Stimulated activated CD4-positive, alpha-beta T cell treated with anti-CD3 and anti-CD28 coated beads, Interleukin-1b, Interleukin-23, amount 100 ng/mL, for 24 hours (primary cell): ENCODE measurements around the gene PYCR2.
"Not testable (repeated sequence)": the region's sequence is repeated elsewhere in the genome, so short reads cannot be mapped to it uniquely, and the experiment has no call there.

Experiments
- DNase-seq, 4 experiments: peaks; one replicate each; pipeline ENCODE4 v3.0.0-alpha.2; 2020; ENCODE audit warnings: low read depth in 4 of 4, low spot score in 1 of 4

The PYCR2 gene

DNA sequence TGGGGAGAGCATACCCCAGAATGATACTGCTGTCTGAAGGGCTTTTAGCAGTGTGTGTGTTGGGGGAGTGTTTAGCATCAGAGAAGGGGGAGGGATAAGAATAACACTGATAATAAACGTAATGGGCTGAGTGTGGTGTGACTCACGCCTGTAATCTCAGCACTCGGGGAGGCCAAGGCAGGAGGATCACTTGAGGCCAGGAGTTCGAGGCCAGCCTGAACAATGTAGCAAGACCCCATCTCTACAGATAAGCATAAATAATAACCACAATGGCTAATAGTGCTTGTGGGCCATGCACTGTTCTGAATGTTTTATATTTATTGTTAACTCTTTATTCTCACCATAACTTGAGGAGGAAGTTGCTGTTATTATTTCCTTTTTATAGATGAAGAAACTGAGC, 19.5 kb upstream of the PYCR2 start:
- no peak for DNase-seq

DNA sequence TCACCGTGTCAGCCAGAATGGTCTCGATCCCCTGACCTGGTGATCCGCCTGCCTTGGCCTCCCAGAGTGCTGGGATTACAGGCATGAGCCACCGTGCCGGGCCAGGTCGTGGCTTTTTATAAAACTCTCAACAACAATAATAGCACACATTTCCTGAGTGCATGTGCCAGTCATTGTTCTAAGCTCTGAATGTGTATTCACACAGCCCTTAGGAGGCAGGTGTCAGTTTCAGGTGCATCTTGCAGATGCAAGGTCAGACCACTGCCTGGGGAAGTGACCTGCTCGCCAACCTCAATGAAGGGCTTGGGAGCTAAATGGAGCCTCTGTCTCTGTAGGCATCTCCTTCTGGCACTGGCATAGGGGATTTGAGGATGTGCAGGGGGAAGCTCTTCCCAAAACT, 18.5 kb upstream of the PYCR2 start:
- DNase-seq = no peak

DNA sequence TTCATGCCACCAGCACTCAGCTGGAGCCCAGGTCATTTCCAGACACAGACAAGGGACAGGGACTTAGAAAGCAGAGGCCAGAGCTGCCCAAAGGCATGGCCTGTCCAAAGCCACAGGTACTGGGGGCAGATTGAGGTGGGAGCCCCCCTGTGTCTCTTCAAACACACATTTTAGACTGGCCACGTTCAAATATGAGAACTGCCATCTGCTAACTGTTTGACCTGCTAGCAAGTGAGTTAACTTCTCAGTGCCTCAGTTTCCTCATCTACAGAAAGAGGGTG, 17.8 kb upstream of the PYCR2 start:
- DNase-seq = no peak

DNA sequence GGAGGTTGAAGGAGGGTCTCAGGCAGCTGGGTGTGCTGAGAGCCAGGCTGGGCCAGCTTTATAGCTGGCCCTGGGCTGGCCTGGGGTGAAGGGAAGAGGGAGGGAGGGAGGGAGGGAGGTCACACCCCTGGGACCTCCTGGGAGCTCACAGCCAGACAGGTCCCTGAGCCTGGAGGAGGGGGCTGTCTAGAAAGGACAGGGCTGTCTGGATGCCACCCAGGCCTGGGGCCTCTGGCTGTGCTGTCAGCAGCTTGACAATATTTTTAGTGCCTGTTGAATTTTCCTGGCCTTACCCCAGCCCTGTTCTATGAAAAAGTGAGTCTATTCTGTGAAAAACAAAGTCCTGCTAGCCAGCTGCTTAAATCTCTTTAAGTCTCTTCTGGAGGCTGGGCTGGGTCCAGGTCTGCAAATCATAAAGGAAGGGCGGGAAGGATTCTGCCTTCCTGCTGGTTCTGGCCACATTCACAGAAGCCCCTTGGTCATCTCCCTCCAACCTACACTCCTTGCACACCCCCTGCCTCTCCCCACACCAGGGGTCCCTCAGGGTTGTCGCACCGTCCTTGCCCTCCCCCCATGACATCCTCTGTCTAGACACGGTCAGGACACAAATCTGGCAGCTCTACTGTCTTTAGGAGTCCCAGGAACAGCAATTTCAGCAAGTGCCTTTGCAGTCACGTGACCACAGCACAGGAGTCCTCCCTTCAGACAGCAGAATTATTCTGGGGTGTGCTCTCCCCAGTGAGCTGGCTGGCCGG, 17.3 kb upstream of the PYCR2 start, which contains the start of gene LEFTY2:
LEFTY2 (minus strand) TSS at position 34 of the 755 bp plus-strand sequence. CDS start 80 bp downstream, outside the sequence.
- no peak for DNase-seq

DNA sequence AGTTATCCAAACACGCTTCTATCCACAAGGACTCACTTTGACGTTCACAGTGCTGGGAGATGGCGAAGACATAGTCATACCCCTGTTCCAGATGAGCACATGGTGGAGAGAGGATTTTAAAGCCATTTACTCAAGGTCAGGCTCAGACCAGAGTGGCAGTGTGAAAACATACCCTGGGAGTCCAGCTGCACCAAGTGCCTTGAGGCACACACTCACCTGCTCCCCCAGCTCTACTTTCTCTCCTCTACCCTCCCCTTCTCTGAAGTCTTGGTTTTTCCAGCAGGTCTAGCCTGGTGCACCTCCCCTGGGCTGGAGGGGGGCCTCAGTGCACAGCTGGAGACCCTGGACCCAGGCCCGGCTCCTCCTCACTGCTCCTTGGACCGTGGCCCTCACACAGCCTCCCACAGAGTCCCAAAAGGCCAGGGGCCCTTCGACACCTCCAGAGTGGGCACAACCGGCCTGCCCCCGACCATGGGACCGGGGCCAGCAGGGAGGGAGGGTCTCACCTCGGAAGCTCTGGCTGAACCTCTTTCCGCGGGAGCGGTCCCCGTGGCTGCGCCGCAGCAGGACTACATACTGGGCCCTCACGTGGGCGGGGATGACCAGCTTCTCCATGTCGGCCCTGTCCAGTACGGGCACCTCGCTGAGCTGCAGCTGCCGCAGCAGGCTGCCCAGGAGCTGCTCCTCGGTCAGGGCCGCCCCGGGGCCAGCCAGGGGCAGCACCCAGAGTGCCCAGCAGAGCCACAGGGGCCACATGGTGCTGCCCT, 16.5 kb upstream of the PYCR2 start:
- no peak for DNase-seq

DNA sequence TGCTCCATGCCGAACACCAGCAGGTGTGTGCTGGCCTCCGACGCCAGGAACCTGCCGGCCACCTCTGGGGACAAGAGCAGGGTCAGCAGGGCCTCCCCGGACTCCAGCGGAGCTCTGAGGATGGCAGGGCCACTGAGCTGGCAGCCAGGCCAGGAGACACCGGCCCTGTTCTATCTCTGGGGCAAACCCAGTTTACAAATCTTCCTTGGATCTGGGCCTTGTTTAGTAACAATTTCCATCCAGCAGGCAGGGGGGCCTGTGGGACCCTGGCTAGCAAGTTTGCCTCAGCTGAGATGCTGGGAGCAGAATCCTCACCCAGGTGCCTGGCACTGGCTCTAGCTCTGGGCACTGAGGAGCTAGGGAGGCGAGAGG, 15.9 kb upstream of the PYCR2 start:
- not testable (repeated sequence) for DNase-seq

DNA sequence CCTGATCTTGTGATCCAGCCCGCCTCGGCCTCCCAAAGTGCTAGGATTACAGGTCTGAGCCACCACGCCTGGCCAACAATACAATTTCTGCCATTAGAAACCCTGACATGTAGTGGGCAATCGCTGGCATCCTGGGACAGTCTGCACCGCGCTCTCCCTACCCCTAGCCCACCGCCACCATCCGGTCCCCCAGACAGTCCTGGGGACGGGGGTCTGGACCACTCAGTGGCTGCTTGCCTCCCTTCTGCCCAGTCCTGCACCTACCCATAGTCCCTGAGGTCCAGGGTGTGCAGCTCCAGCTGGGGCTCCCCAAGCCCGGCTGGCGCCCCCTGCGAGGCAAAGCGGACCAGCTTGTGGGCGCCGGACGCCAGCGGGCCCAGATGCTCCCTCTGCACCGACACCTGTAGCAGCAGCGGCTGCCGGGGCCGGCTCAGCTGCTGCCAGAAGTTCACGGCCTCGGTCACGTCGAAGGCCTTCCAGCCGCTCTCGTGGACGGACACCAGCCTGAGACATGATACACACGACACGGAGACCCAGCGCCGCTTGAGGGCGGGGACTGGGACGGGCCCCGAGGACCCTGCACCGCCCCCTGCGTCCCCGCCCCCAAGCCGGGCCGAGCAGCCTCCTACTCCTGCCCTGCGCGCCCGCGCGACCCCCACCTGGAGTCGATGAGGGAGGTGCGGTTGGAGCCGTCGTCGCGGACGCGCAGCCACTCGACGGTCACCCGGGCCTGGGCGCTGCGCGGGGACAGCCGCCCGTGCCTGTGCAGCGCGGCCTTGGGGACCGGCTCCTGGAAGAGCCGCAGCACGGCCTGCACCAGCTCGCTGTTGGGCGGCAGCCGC, 15.3 kb upstream of the PYCR2 start:
- DNase-seq = not testable (repeated sequence)

DNA sequence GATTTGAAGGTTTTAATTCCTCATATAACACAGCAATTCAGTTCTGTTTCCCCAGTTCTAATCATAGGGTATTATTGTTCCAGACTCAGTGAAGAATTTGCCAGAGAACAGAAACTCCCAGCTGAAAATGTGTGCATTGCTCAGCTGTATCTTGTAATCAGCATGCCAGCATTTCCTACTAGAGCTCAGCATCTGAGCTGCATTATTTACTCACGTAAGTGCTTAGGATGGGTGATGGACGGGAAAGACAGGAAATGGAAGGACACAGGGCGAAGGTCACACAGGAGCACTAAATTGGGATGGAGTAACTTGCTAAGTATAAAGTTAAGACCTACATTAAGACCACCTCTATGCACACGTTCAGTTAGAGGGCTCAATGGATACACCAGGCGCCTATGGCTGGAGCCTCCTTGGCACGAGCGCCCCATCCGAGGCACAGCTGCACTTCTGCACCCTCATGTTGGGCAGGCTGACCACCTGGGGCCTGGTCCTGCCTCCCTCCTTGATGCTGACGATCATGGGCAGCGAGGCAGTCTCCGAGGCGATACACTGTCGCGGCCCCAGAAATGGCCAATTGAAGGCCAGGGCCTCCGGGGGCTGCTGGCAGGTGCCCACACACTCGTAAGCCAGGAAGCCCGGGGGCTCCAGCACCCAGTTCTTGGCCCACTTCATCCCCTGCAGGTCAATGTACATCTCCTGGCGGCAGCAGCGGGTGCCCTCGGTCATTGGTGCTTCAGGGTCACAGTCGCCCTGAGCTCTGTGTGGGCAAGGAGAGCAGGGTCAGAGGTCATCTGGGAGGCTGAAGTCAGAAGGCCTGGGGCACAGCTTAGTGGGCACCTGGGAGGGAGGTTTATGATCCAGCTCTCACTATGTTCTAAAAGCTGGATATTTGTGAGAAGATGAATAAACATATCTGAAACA, 13.3 kb upstream of the PYCR2 start:
- DNase-seq = no peak

DNA sequence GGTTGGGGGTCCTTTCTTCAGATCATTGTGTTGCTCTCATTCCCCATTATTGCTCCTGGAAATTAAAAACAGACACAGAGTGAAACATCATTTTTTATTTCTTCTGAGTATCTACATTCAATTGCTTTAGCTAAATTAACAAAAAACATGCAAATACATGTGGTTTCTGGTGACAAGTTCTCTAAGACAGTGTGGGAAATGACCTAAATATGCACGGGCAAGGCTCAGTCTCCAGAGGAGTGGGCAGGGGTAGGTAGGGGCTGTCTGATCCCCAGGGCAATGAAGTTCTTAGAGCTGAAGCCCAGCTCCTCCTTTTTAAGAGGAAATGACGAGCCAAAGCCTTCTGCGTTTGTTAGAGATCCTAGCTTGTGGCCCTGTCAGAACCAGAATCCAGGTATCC, 12.5 kb upstream of the PYCR2 start:
- DNase-seq = no peak

DNA sequence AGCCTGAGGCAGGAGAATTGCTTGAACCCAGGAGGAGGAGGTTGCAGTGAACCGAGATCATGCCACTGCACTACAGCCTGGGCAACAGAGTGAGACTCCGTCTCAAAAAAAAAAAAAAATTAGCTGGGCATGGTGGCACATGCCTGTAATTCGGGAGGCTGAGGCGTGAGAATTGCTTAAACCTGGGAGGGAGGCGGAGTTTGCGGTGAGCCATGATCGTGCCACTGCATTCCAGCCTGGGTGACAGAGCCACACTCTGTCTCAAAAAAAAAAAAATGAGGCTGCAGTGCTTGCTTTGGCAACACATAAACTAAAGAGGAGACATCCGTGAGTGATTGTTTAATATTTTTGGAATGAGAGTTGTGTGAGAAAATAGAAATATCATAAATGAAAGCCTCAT, 12.0 kb upstream of the PYCR2 start:
- DNase-seq = not testable (repeated sequence)

DNA sequence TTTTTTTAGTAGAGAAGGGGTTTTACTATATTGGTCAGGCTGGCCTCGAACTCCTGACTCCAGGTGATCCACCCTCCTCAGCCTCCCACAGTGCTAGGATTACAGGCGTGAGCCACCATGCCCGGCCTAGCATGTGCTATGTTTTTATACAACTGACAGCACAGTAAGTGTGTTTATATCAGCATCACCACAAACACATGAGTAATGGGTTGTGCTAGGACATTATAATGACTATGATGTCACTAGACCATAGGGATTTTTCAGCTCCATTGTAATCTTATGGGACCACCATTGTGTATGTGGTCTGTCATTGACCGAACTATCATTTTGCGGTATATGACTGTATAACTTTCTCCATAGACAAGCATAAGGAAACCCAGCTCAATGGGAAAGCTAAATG, 10.7 kb upstream of the PYCR2 start:
- DNase-seq = no peak

DNA sequence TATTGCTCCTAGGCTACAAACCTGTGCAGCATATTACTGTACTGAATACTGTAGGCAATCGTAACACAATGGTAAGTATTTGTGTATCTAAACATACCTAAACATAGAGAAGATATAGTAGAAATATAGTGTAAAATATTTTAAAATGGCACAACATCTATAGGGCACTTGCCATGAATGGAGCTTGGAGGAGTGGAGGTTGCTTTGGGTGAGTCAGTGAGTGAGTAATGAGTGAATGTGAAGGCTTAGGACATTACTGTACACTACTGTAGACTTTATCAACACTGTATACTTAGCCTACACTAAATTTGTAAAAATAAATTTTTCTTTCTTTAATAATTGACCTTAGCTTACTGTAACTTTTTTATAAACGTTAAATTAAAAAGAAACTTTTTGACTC, 9.0 kb upstream of the PYCR2 start:
- no peak for DNase-seq

DNA sequence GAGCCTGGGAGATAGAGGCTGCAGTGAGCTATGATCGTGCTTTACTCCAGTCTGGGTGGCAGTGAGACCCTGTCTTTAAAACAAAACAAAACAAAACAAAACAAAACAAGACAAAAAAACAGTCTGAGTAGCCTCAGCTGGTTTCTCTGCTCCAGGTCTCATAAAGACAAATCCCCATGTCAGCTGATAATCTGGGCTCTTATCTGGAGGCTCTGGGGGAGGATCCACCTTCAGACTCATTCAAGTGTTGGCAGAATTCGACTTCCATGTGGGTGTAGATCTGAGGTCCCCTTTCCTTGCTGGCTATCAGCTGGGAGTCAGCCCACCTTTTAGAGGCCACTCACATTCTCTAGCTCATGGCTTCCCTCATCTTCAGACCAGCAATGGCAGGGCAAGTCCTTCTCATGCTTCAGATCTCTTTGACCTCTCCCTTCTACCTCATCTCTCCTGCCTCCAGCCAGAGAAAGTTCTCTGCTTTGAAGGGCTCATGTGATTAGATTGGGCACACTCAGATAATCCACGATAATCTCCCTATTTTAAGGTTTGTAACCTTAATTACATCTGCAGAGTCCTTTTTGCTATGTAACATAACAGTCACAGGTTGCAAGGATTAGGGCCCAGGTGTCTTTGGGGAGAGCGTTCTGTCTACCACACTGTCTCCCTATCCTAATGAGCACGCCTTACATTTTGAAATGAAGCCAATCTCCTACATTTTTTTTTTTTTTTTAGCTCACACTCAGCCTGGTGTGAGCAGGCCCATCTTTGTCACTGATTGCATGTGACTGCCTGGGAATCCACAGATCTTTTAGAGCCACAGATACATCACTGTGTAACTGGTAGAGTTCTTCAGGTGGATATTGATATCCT, 7.5 kb upstream of the PYCR2 start:
- DNase-seq = no peak

DNA sequence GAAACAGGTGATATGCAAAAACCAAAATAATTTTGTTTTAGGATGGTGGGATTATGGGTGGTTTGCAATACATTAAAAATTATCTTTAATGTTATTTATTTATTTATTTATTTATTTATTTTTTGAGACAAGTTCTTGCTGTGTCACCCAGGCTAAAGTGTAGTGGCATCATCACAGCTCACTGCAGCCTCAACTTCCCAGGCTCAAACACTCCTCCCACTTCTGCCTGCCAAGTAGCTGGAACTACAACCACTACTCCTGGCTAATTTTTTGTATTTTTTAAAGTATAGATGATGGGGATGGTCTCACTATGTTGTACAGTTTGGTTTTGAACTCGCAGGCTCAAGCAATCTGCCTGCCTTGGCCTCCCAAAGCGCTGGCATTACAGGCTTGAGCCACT, 6.5 kb upstream of the PYCR2 start:
- DNase-seq = no peak

DNA sequence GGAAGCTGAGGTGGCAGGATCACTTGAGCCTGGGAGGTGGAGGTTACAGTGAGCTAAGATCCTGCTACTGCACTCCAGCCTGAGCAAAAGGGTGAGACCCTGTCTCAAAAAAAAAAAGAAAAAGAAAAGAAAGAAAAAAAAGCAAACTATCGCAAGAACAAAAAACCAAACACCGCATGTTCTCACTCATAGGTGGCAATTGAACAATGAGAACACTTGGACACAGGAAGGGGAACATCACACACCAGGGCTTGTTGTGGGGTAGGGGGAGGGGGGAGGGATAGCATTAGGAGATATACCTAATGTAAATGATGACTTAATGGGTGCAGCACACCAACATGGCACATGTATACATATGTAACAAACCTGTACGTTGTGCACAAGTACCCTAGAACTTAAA, 5.4 kb upstream of the PYCR2 start:
- DNase-seq = not testable (repeated sequence)

DNA sequence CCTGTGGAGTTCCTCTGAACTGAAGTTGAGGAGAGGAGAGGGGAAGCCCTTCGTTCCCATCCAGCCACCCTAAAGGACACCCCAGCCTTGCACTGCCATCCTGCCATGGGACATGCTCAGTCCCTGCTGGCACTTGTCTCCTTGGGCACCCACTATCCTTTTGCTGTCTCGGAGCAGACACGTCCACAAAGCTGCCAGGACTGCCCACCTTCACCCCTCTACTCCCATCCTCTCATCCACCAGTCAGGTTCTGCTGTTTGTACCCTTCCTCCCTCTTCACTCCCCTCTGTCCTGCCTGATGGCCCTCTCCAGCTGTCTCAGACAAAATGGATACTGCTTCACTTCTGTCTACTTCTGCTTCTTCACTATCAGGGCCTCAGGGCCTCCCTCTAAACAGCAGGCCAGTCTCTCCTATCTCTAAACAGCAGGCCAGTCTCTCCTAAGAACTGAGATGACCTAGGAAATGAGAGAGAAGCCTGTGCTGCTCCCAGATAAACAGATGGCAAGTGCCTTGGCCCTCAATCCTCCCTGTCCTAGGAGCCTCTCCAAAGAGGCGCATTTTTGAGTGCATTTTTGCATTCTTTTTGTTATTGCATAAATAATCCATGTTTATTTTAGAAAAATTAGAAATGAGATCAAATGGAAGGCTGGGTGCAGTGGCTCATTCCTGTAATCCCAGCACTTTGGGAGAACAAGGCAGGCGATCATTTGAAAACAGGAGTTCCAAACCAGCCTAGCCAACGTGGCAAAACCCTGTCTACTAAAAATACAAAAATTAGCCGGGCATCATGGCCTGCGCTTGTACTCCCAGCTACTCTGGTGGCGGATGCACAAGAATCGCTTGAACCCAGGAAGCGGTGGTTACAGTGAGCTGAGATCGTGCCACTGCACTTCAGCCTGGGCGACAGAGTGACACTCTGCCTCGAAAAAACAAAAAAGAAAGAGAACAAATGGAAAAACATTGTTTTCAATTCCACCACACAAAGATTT, 4.4 kb upstream of the PYCR2 start:
- no peak for DNase-seq

DNA sequence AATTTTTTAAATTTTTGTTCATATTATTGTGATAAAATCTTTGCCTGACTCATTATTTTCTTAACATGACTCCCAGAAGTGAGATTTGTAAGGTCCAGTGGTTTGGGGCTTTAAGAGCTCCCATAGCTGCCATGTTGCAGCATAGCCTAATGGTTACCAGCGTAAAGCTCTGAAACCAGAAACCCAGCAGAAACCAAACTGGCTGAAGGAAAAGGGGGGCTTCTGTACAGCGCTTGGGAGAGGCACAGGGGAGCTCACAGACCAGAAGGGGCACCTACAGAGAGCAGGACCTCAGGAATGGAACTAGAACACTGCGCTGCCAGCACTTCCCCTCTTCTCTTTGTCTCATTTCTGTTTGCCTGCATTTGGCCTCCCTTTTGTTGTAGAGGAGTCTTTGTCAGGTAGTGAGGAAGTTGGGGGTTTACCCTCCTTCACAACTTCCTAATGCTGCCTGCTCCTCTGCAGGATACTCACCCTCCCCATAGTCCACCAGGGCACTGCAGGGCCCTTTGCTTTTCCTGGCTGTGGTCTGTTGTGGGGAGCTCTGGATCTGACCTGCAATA, 2.6 kb upstream of the PYCR2 start:
- DNase-seq = no peak

DNA sequence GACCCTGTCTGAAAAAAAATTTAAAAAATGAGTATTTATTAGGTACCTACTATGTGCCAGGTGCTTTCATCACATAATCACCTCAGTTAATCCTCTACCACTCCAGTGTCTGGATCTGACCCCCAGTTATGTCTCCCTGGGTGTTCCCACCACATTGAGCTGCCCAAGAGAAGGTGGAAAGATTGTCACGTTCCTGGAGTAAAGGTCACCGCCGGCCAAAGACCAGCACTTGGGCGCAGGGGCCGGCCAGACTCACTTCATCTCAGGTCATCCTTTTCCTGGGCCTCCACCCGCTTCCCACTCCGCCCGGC, 714 bp downstream of the PYCR2 start:
- DNase-seq = no peak
